K562 (cell line): ENCODE data around the gene TRUB2. TPM values are rescaled to one million over a fixed set of nuclear protein-coding genes. Genes with fewer than 3 reads are reported as not detected.

Experiments
- ATAC-seq: fragments of 200-7000 bp; cut with Tn5 transposase; 3 replicates; pipeline ENCODE4 v1.9.1; 2020; ENCODE audit warnings: moderate library complexity
- BruUV-seq: library from RNA; stranded (reverse); fragments of 400-500 nt; replicated peaks from 2 replicates; lab custom pipeline; 2021; lab: Mats Ljungman, UMichigan
- CTCF ChIA-PET: fragments of 300-600 bp; formaldehyde crosslinking; extraction: SDS; loops from one replicate; lab custom pipeline; 2021; ENCODE audit warnings: low intra/inter-chr PET ratio; lab: Yijun Ruan, JAX
- POLR2A ChIA-PET: fragments of 300-600, 350-650 bp; sonication (Branson Sonifier 250); formaldehyde crosslinking; extraction: SDS; loops from one replicate; lab custom pipeline; 2021; ENCODE audit warnings: antibody characterized with exemption, inconsistent platforms; lab: Yijun Ruan, JAX
- DNase-seq, 4 experiments: peaks; one replicate each; pipeline versions ENCODE4 v3.0.0 to v3.0.0-alpha.2; 2011 to 2018; ENCODE audit warnings: low spot score in 3 of 4, mixed read lengths in 3 of 4; ENCODE audit errors: extremely low read depth in 1 of 4
- FAIRE-seq: peaks from 2 replicates; lab custom pipeline; 2011; peaks lifted over from hg19 to GRCh38; lab: Jason Lieb, UNC
- H2AFZ ChIP-seq: 2 replicates; pipeline ENCODE4 v1.6.0; 2011; ENCODE audit warnings: low read depth, low read length, control low read depth, inconsistent platforms
- H3K27ac ChIP-seq: fragments of 200-600 bp; 3 replicates; pipeline ENCODE4 v1.8.0; 2011; ENCODE audit warnings: low read depth, mild to moderate bottlenecking, control low read depth, inconsistent platforms, low read length, moderate library complexity, mixed read lengths; ENCODE audit errors: extremely low read depth
- H3K27me3 ChIP-seq, 2 experiments: fragments of 300-600 bp in 1 of 2; 2 replicates in 1 of 2; 3 replicates in 1 of 2; pipeline versions ENCODE4 v1.6.0 to v1.8.0; 2011; ENCODE audit warnings: inconsistent platforms in 2 of 2, low read length in 2 of 2, mild to moderate bottlenecking in 1 of 2, mixed read lengths in 1 of 2, moderate library complexity in 1 of 2; ENCODE audit not compliant: control insufficient read depth in 2 of 2, insufficient read depth in 2 of 2
- H3K36me3 ChIP-seq: fragments of 300-600 bp; 3 replicates; pipeline ENCODE4 v1.8.0; 2011; ENCODE audit warnings: mild to moderate bottlenecking, low read length, inconsistent platforms; ENCODE audit not compliant: control insufficient read depth, insufficient read depth
- H3K4me1 ChIP-seq, 2 experiments: fragments of 200-600 bp in 1 of 2; replicated peaks in 1 of 2; 2 replicates in 1 of 2; 3 replicates in 1 of 2; pipeline versions ENCODE4 v1.5.1 to v1.8.0; 2011; ENCODE audit warnings: inconsistent platforms in 2 of 2, low read length in 2 of 2, mild to moderate bottlenecking in 1 of 2, mixed read lengths in 1 of 2, moderate library complexity in 1 of 2; ENCODE audit not compliant: control insufficient read depth in 2 of 2, insufficient read depth in 2 of 2
- H3K4me2 ChIP-seq: 2 replicates; pipeline ENCODE4 v1.6.1; 2011; ENCODE audit warnings: low read length, control low read depth, inconsistent platforms, mixed read lengths; ENCODE audit not compliant: insufficient read depth
- H3K4me3 ChIP-seq: fragments of 200-600 bp; sonication (generic), shearing (Covaris generic); 2 replicates; pipeline ENCODE4 v1.5.1; 2016; ENCODE audit warnings: control low read depth, inconsistent platforms
- H3K79me2 ChIP-seq: fragments of 200-600 bp; 3 replicates; pipeline ENCODE4 v1.8.0; 2011; ENCODE audit warnings: low read length, inconsistent platforms; ENCODE audit not compliant: control insufficient read depth, insufficient read depth
- H3K9ac ChIP-seq, 2 experiments: 2 replicates each; pipeline versions ENCODE4 v1.6.0 to v1.6.1; 2011; ENCODE audit warnings: low read depth in 2 of 2, low read length in 2 of 2, control low read depth in 1 of 2, inconsistent platforms in 1 of 2, mild to moderate bottlenecking in 1 of 2, mixed read lengths in 1 of 2; ENCODE audit not compliant: insufficient read depth in 1 of 2
- H3K9me1 ChIP-seq: one replicate; pipeline ENCODE4 v1.6.0; 2011; ENCODE audit warnings: inconsistent platforms, mild to moderate bottlenecking, low read length, moderate library complexity; ENCODE audit not compliant: control insufficient read depth, insufficient read depth
- H3K9me3 ChIP-seq: replicated peaks from 2 replicates; pipeline ENCODE4 v1.5.1; 2011; ENCODE audit warnings: low read depth, low read length, inconsistent platforms; ENCODE audit not compliant: control insufficient read depth, insufficient read depth
- H4K20me1 ChIP-seq: replicated peaks from 2 replicates; pipeline ENCODE4 v1.6.1; 2011; ENCODE audit warnings: low read length, inconsistent platforms, mixed read lengths; ENCODE audit not compliant: control insufficient read depth, insufficient read depth
- CXXC5 ChIP-seq: fragments of 250-450 bp; sonication (Bioruptor Pico); IDR thresholded peaks from 2 replicates; pipeline ENCODE4 v1.8.0; 2022; ENCODE audit warnings: inconsistent platforms, mild to moderate bottlenecking, moderate library complexity
- ERF ChIP-seq: fragments of 450-650 bp; formaldehyde crosslinking; IDR thresholded peaks from 2 replicates; pipeline ENCODE4 v1.4.0; 2020; ENCODE audit warnings: mild to moderate bottlenecking, mixed read lengths
- GTF2A2 ChIP-seq: IDR thresholded peaks from 2 replicates; pipeline ENCODE4 v1.6.1; 2016; ENCODE audit warnings: mild to moderate bottlenecking, missing genetic modification characterization, missing compliant biosample characterization
- HIVEP1 ChIP-seq: fragments of 250-450 bp; sonication (Bioruptor Pico); IDR thresholded peaks from 2 replicates; pipeline ENCODE4 v1.4.0; 2020; ENCODE audit warnings: mild to moderate bottlenecking
- KLF10 ChIP-seq: fragments of 250-450 bp; sonication (Bioruptor Pico); IDR thresholded peaks from 2 replicates; pipeline ENCODE4 v1.6.1; 2021; ENCODE audit warnings: matching md5 sums
- LARP7 ChIP-seq: fragments of 450-650 bp; IDR thresholded peaks from 2 replicates; pipeline ENCODE4 v1.6.1; 2016
- PTBP1 ChIP-seq: fragments of 200-400 bp; formaldehyde crosslinking; IDR thresholded peaks from 2 replicates; pipeline ENCODE4 v1.6.1; 2017; ENCODE audit warnings: low read depth, low read length
- RCOR1 ChIP-seq, 2 experiments: IDR thresholded peaks; 2 replicates each; pipeline ENCODE4 v1.6.1; 2012; ENCODE audit warnings: low read depth in 2 of 2, low read length in 2 of 2, borderline replicate concordance in 1 of 2, improper control_type of control experiment in 1 of 2
- TAF15 ChIP-seq: fragments of 200-400 bp; formaldehyde crosslinking; IDR thresholded peaks from 2 replicates; pipeline ENCODE4 v1.6.1; 2017; ENCODE audit warnings: mild to moderate bottlenecking, low read depth, low read length, moderate library complexity
- TBP ChIP-seq: optimal IDR thresholded peaks from 2 replicates; pipeline ENCODE3; 2011; ENCODE audit warnings: low read depth, low read length, improper control_type of control experiment
- ZNF589 ChIP-seq: fragments of 200-800 bp; sonication (Bioruptor generic); IDR thresholded peaks from 2 replicates; pipeline ENCODE4 v1.6.1; 2016; ENCODE audit warnings: low read depth, missing genetic modification characterization, missing compliant biosample characterization
- ZNF830 ChIP-seq: fragments of 250-450 bp; sonication (Bioruptor Pico); IDR thresholded peaks from 2 replicates; pipeline ENCODE4 v1.5.0; 2021; ENCODE audit warnings: mild to moderate bottlenecking
- ZSCAN29 ChIP-seq: fragments of 450-650 bp; IDR thresholded peaks from 2 replicates; pipeline ENCODE4 v1.6.1; 2017
- WGBS: fragments of 100-300 bp; shearing (Covaris generic); methylation state at CpG from one replicate; pipeline ENCODE4 v1.1.6; 2016; ENCODE audit warnings: low coverage, mixed read lengths; ENCODE audit not compliant: insufficient coverage; ENCODE audit errors: missing lambda C conversion rate; 5-methylcytosine and 5-hydroxymethylcytosine counted together
- in situ Hi-C: fragments of 300-500 bp; cut with MboI; formaldehyde crosslinking; loops from 4 replicates; pipeline ENCODE4 v1.15.0; 2018; ENCODE audit warnings: inconsistent platforms, mixed read lengths
- intact Hi-C: fragments of 100-400 bp; cut with micrococcal nuclease; formaldehyde crosslinking; loops from 2 replicates; pipeline ENCODE4 v1.14.2; 2022
- polyA plus RNA-seq, 8 experiments: library from polyadenylated mRNA; depleted of rRNA in 4 of 8; stranded (reverse) in 5 of 8; unstranded in 3 of 8; fragments of >200 nt; fragmentation: Nextera tagmentation in 2 of 8; fragmentation: Illumina TruSeq in 1 of 8; extraction: Ambion mirVana in 2 of 8; extraction: Trizol in 1 of 8; gene quantifications; 2 replicates each; pipeline versions ENCODE4 v1.2.1 to v1.2.3, GENCODE V29; 2011 to 2014; ENCODE audit warnings: inconsistent platforms in 1 of 8, missing spikeins in 1 of 8
- total RNA-seq, 7 experiments: library from RNA; depleted of rRNA in 6 of 7; stranded (reverse); fragments of >200 nt in 6 of 7; fragmentation: Illumina TruSeq in 2 of 7; extraction: Trizol in 2 of 7; gene quantifications; 2 replicates each; pipeline versions ENCODE4 v1.2.1 to v1.2.3, GENCODE V29; 2011 to 2021; ENCODE audit warnings: low replicate concordance in 1 of 7
- TF ChIP-seq, protein P1 (sequence below): fragments of 200-800 bp; sonication (Bioruptor generic); IDR thresholded peaks from 2 replicates; pipeline ENCODE4 v1.6.1; 2017; ENCODE audit warnings: missing genetic modification characterization, missing compliant biosample characterization
- TF ChIP-seq, protein P2 (sequence below): sonication (generic); formaldehyde crosslinking; IDR thresholded peaks from 2 replicates; pipeline ENCODE4 v1.8.0; 2022; ENCODE audit warnings: missing genetic modification reagents, mild to moderate bottlenecking, moderate library complexity, borderline replicate concordance
- TF ChIP-seq, protein P3 (sequence below): sonication (generic); formaldehyde crosslinking; IDR thresholded peaks from 2 replicates; pipeline ENCODE4 v1.5.0; 2020; ENCODE audit warnings: missing genetic modification reagents

TRUB2 gene
- total and polyA plus RNA-seq, 9 of the 15 experiments (the other 6 are each of a cell fraction or from before 2014, with no cell fraction given), result 9.3 to 110 (median 63.0) TPM

DNA sequence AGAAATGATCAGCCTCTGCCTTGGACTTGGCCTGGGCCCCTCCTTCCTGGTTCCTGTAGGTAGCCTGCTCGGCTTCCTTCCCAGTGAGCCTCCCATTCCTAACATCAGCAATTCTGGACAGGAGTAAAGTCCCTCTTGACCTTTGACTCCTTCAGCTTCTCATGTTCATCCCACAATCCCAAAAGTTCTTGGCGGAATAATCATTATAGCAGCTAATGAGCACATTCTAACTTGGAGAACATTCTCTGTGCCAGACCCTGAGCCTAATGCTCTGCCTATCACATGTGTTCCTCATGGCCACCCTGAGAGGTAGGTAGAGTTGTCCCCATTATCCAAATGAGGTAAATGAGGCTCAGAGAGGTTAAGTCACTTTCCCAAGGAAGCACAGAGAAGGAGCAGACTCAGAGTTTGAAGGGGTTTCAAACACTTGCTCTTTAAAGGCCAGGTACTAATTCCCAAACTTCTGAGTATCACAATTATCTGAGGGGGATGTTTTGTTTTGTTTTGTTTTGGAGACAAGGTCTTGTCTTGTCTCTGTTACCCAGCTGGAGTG lies 24.9 kb downstream of the TRUB2 start (continued):
- TF ChIP-seq RCOR1 (IDR thresholded peaks at IDR 0.05; ENCODE audit: borderline replicate concordance in 1 of 2, low read depth in 2 of 2, low read length in 2 of 2), result peak; percentile 5 to 57; a peak in 2 of 4 replicates
- TF ChIP-seq TBP, result peak; percentile 44
- 0 out of 2 replicates have a peak, but pooled peaks have one; percentile 86 for TF ChIP-seq ZNF830
- 0 out of 2 replicates have a peak, but pooled peaks have one; percentile 17 for TF ChIP-seq KLF10 (CRISPR knock-in tag)
- TF ChIP-seq, protein P1, sequence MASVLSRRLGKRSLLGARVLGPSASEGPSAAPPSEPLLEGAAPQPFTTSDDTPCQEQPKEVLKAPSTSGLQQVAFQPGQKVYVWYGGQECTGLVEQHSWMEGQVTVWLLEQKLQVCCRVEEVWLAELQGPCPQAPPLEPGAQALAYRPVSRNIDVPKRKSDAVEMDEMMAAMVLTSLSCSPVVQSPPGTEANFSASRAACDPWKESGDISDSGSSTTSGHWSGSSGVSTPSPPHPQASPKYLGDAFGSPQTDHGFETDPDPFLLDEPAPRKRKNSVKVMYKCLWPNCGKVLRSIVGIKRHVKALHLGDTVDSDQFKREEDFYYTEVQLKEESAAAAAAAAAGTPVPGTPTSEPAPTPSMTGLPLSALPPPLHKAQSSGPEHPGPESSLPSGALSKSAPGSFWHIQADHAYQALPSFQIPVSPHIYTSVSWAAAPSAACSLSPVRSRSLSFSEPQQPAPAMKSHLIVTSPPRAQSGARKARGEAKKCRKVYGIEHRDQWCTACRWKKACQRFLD (CRISPR knock-in tag), result no peak

DNA sequence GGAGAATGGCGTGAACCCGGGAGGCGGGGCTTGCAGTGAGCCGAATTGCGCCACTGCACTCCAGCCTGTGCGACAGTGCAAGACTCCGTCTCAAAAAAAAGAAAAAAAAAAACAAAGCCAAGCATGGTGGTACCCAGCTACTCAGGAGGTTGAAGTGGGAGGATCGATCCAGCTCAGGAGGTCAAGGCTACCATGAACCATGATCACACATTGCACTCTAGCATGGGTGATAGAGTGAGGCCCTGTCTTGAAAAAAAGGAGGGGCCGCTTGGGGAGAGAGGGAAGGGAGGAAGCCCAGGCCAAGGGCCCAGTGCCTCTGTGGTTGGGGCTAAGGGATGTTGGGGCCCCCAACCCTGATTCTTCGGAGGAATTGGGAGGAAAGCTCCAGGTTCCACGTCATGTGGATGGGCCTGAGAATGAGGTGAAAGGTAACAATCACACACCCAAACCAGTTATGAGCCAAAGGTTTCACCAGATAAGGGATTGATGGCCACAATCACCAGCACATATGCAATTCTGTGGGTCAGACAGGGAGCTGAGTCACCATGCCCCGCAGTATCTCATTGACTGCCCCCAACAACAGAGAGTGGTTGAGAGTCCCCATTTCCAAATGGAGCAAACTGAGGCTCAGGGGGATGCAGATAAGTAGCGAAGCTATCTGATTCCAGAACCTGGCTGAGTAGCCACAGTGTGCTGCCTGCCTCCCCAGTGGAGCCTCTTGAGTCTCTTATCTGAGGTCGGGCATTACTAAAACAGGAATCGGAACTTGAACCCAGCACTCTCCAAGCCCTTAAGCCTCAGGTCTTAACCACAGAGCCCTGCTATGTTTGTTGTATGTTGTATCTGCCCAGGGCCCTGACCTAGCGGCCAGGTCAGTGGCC lies 25.7 kb downstream of the TRUB2 start:
- H2AFZ ChIP-seq, result peak overlapping the region; percentile 13
- H3K4me1 ChIP-seq, result peaks cover 38 to 42% of the 10 kb centered on the region in 2 experiments
- FAIRE-seq (peak; percentile 95), ATAC-seq (peak; percentile 73), DNase-seq (peak; percentile 85 to 97 (median 90))
- intact Hi-C loops (loop anchor here (1.0 to 5.0 kb wide), 4 partner anchors 1391 to 1589 kb away; no protein-coding TSS in a partner anchor), in situ Hi-C loops (loop anchor here (25.0 kb wide), 1 partner anchor 1491 kb away; no protein-coding TSS in a partner anchor)
- no peaks in the 10 kb centered on the region for H3K27me3 ChIP-seq
- peaks cover 8% of the 10 kb centered on the region for H3K9me1 ChIP-seq
- H3K9me3 ChIP-seq, result no peaks in the 10 kb centered on the region
- WGBS, result 5% methylated on average over 16 of the region's 16 CpGs
- peak overlapping the region; percentile 17 to 73; a peak in 3 of 4 replicates for H3K9ac ChIP-seq
- peak overlapping the region; percentile 47 for H3K4me2 ChIP-seq
- no peaks in the 10 kb centered on the region for H3K79me2 ChIP-seq
- H3K27ac ChIP-seq, result peak overlapping the region; percentile 49
- no peak overlapping the region for H3K4me3 ChIP-seq
- 0 out of 2 replicates have a peak, but pooled peaks cover 4% of the 10 kb centered on the region for H4K20me1 ChIP-seq
- POLR2A ChIA-PET, result interaction anchor here (0.7 to 4.1 kb wide), 15 partner anchors 8 to 98 kb away, joined by 3 to 33 read pairs (median 3); partner anchors contain the start of genes GOLGA2 and SWI5
- no peaks in the 10 kb centered on the region for H3K36me3 ChIP-seq
- no TSS peak for BruUV-seq
- CTCF ChIA-PET, result interaction anchor here (1.5 to 2.3 kb wide), 2 partner anchors 46 to 115 kb away, joined by 6 to 15 read pairs; no protein-coding TSS in a partner anchor
- TF ChIP-seq LARP7 (no peak), GTF2A2 (tag) (no peak), CXXC5 (peak; percentile 60), ZSCAN29 (no peak), ERF (CRISPR knock-in tag) (peak; percentile 84), TAF15 (no peak), HIVEP1 (no peak), ZNF589 (no peak), PTBP1 (peak; percentile 82), TBP (no peak)
- TF ChIP-seq, protein P2, sequence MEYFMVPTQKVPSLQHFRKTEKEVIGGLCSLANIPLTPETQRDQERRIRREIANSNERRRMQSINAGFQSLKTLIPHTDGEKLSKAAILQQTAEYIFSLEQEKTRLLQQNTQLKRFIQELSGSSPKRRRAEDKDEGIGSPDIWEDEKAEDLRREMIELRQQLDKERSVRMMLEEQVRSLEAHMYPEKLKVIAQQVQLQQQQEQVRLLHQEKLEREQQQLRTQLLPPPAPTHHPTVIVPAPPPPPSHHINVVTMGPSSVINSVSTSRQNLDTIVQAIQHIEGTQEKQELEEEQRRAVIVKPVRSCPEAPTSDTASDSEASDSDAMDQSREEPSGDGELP (CRISPR knock-in tag), result no peak
- TF ChIP-seq, protein P3, sequence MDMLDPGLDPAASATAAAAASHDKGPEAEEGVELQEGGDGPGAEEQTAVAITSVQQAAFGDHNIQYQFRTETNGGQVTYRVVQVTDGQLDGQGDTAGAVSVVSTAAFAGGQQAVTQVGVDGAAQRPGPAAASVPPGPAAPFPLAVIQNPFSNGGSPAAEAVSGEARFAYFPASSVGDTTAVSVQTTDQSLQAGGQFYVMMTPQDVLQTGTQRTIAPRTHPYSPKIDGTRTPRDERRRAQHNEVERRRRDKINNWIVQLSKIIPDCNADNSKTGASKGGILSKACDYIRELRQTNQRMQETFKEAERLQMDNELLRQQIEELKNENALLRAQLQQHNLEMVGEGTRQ (CRISPR knock-in tag), result no peak
